Neural cell (in vitro differentiated cells): Measurements from ENCODE around the gene SLC36A1.

Experiments
- EP300 ChIP-seq: fragments of 450-650 bp; conservative IDR thresholded peaks from 2 replicates; pipeline ENCODE4 v1.6.1; 2014; ENCODE audit warnings: antibody characterized with exemption, mild to moderate bottlenecking, moderate library complexity; ENCODE audit not compliant: poor library complexity, severe bottlenecking
- MXI1 ChIP-seq: fragments of 450-650 bp; conservative IDR thresholded peaks from 2 replicates; pipeline ENCODE4 v1.6.1; 2014; ENCODE audit warnings: antibody characterized with exemption, mild to moderate bottlenecking; ENCODE audit not compliant: poor library complexity, severe bottlenecking
- POLR2AphosphoS5 ChIP-seq: IDR thresholded peaks from 2 replicates; pipeline ENCODE4 v1.6.1; 2012
- TF ChIP-seq, protein P1 (sequence below): fragments of 450-650 bp; IDR thresholded peaks from 2 replicates; pipeline ENCODE4 v1.5.1; 2014; ENCODE audit warnings: antibody characterized with exemption, mild to moderate bottlenecking, moderate library complexity; ENCODE audit not compliant: poor library complexity, severe bottlenecking
- TF ChIP-seq, protein P2 (sequence below): IDR thresholded peaks from 2 replicates; pipeline ENCODE4 v1.6.1; 2012; ENCODE audit warnings: borderline replicate concordance

DNA sequence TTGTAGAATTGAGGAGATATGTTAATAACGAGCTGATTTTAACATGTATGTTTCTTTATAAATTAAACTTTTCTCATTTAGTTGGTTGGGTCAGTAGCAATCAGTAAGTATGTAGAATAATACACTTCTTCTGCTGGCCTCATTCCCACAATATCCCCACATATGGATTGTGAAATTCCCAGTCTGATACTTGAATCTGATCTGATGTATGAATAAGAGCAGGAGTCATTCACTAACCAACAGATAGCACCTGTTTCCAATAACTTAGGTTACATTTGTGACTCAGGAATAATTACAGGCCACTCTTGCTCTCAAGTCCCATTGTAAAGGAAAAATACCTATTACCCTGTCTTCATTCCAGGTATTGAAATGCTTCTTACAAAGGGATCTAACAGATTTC is 23.9 kb downstream of the SLC36A1 start:
- TF ChIP-seq, protein P1, sequence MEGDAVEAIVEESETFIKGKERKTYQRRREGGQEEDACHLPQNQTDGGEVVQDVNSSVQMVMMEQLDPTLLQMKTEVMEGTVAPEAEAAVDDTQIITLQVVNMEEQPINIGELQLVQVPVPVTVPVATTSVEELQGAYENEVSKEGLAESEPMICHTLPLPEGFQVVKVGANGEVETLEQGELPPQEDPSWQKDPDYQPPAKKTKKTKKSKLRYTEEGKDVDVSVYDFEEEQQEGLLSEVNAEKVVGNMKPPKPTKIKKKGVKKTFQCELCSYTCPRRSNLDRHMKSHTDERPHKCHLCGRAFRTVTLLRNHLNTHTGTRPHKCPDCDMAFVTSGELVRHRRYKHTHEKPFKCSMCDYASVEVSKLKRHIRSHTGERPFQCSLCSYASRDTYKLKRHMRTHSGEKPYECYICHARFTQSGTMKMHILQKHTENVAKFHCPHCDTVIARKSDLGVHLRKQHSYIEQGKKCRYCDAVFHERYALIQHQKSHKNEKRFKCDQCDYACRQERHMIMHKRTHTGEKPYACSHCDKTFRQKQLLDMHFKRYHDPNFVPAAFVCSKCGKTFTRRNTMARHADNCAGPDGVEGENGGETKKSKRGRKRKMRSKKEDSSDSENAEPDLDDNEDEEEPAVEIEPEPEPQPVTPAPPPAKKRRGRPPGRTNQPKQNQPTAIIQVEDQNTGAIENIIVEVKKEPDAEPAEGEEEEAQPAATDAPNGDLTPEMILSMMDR = no peak
- TF ChIP-seq, protein P2, sequence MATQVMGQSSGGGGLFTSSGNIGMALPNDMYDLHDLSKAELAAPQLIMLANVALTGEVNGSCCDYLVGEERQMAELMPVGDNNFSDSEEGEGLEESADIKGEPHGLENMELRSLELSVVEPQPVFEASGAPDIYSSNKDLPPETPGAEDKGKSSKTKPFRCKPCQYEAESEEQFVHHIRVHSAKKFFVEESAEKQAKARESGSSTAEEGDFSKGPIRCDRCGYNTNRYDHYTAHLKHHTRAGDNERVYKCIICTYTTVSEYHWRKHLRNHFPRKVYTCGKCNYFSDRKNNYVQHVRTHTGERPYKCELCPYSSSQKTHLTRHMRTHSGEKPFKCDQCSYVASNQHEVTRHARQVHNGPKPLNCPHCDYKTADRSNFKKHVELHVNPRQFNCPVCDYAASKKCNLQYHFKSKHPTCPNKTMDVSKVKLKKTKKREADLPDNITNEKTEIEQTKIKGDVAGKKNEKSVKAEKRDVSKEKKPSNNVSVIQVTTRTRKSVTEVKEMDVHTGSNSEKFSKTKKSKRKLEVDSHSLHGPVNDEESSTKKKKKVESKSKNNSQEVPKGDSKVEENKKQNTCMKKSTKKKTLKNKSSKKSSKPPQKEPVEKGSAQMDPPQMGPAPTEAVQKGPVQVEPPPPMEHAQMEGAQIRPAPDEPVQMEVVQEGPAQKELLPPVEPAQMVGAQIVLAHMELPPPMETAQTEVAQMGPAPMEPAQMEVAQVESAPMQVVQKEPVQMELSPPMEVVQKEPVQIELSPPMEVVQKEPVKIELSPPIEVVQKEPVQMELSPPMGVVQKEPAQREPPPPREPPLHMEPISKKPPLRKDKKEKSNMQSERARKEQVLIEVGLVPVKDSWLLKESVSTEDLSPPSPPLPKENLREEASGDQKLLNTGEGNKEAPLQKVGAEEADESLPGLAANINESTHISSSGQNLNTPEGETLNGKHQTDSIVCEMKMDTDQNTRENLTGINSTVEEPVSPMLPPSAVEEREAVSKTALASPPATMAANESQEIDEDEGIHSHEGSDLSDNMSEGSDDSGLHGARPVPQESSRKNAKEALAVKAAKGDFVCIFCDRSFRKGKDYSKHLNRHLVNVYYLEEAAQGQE = peak; percentile 41
- no peak for TF ChIP-seq MXI1
- peak; percentile 55 for TF ChIP-seq POLR2AphosphoS5
- peak; percentile 44 for TF ChIP-seq EP300
